Measurements from ENCODE around the gene FAM98B.

Gene FAM98B

DNA sequence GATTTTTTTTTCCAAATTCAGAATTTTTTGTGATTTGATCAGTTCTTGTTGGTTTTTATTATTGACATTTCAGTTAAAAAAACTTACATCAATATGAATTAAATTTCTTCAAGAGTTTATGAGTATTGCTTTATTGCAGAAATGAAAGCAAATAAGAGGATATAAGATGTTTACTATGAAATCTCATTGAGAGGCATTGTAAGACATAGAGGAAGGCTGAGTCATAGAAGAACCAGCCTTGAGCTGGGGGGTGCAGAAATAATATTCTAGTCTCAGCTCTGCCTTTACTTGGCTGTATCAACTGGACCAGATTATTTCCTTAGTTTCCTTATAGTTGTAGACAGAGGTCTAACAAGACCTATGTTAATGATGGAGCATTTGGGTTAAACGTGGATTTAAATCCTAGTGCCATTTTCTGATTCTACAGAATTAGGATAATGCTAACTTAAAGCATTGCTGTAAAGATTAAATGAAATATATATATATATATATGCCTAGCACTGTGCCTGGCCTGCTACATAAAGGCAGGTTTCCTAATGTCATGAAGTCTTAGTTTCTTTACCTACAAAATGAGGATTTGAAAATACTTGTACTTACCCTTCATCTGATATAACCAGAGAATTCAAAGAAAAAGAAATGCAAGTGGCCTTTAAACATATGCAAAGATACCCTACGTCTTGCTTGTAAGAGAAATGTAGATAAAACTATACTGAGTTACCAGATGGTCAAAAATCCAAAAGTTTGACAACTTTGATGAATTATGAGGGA lies 7.3 kb downstream of the FAM98B start:
- Histone ChIP-seq H3K36me3 (no peaks in the 10 kb centered on the region), H3K9me3 (no peaks in the 10 kb centered on the region), H3K27me3 (no peaks in the 10 kb centered on the region), H3K27ac (no peak overlapping the region), H3K4me1 (ENCODE audit: control insufficient read depth in 1 of 2, insufficient read depth in 1 of 2, low read depth in 1 of 2, low read length in 1 of 2) (peaks cover 0 to 3% of the 10 kb centered on the region in 2 experiments), H3K4me3 (ENCODE audit: low read depth in 1 of 2, low read length in 1 of 2) (no peak overlapping the region)
- TF ChIP-seq, protein P1, sequence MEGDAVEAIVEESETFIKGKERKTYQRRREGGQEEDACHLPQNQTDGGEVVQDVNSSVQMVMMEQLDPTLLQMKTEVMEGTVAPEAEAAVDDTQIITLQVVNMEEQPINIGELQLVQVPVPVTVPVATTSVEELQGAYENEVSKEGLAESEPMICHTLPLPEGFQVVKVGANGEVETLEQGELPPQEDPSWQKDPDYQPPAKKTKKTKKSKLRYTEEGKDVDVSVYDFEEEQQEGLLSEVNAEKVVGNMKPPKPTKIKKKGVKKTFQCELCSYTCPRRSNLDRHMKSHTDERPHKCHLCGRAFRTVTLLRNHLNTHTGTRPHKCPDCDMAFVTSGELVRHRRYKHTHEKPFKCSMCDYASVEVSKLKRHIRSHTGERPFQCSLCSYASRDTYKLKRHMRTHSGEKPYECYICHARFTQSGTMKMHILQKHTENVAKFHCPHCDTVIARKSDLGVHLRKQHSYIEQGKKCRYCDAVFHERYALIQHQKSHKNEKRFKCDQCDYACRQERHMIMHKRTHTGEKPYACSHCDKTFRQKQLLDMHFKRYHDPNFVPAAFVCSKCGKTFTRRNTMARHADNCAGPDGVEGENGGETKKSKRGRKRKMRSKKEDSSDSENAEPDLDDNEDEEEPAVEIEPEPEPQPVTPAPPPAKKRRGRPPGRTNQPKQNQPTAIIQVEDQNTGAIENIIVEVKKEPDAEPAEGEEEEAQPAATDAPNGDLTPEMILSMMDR (IDR thresholded peaks at IDR 0.05): no peak

DNA sequence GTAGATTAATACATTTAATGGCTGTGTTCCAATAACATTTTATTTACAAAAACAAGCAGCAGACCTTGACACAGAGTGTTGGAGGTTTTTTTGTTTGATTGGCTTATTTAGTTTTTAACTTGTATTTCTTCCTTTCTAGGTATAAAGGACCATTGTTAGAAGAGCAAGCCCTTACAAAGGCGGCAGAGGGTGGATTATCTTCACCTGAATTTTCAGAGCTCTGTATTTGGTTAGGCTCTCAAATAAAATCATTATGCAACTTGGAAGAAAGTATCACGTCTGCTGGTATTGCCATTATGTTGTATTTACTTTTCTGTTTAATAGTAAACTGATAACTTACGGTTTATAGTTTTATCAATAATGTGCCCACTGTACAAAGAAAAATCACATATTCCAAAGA lies 10.0 kb downstream of the FAM98B start:
- Histone ChIP-seq H3K4me1 (ENCODE audit: control insufficient read depth in 1 of 2, insufficient read depth in 1 of 2, low read depth in 1 of 2, low read length in 1 of 2) (peaks cover 0 to 5% of the 10 kb centered on the region in 2 experiments), H3K4me3 (ENCODE audit: low read depth in 1 of 2, low read length in 1 of 2) (no peak overlapping the region), H3K27ac (no peak overlapping the region), H3K27me3 (no peaks in the 10 kb centered on the region), H3K9me3 (no peaks in the 10 kb centered on the region), H3K36me3 (no peaks in the 10 kb centered on the region)
- TF ChIP-seq, protein P1 (IDR thresholded peaks at IDR 0.05): no peak

DNA sequence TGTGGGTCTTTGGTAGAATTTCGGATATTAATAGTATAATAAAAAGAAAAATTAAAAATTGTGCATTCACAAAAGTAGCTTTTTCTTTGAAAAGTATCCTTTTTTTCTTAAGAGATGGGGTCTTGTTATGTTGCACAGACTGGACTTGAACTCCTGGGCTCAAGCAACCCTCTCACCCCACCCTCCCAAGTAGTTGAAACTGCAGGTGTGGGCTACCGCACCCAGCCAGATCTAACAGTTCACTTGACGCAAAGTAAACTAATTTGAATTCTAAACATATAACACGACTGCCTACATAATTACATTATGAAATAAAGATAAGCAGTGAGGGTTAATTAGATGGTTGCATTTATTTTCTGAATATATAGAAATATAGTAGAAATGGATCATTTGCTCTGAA lies 10.7 kb downstream of the FAM98B start:
- Histone ChIP-seq H3K4me1 (ENCODE audit: control insufficient read depth in 1 of 2, insufficient read depth in 1 of 2, low read depth in 1 of 2, low read length in 1 of 2) (peaks cover 0 to 5% of the 10 kb centered on the region in 2 experiments), H3K9me3 (no peaks in the 10 kb centered on the region), H3K27ac (no peak overlapping the region), H3K36me3 (no peaks in the 10 kb centered on the region), H3K27me3 (no peaks in the 10 kb centered on the region), H3K4me3 (ENCODE audit: low read depth in 1 of 2, low read length in 1 of 2) (no peak overlapping the region)
- TF ChIP-seq, protein P1 (IDR thresholded peaks at IDR 0.05): no peak

DNA sequence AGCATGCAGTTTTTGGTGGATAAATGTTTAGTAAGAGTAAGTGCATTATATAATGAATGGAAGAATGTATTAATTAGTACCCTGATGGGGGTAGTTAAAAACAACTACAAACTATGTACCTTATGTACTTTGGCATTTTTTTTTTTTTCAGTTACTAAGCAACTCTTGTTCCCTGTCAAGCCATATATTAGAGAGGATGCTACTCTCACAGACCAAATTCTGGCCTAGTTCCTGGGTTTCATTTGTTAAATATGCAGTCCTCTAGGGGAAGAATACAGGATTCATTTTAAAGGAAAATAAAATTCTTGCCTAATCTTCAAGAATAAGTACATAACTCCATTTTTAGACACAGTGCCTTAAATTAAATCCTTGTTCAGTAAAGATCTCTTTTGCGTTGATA lies 16.9 kb downstream of the FAM98B start:
- Histone ChIP-seq H3K4me3 (ENCODE audit: low read depth in 1 of 2, low read length in 1 of 2) (no peak overlapping the region), H3K27ac (no peak overlapping the region), H3K27me3 (no peaks in the 10 kb centered on the region), H3K4me1 (ENCODE audit: control insufficient read depth in 1 of 2, insufficient read depth in 1 of 2, low read depth in 1 of 2, low read length in 1 of 2) (peaks cover 0 to 5% of the 10 kb centered on the region in 2 experiments), H3K9me3 (no peaks in the 10 kb centered on the region), H3K36me3 (peaks cover 20% of the 10 kb centered on the region)
- TF ChIP-seq, protein P1 (IDR thresholded peaks at IDR 0.05): no peak

DNA sequence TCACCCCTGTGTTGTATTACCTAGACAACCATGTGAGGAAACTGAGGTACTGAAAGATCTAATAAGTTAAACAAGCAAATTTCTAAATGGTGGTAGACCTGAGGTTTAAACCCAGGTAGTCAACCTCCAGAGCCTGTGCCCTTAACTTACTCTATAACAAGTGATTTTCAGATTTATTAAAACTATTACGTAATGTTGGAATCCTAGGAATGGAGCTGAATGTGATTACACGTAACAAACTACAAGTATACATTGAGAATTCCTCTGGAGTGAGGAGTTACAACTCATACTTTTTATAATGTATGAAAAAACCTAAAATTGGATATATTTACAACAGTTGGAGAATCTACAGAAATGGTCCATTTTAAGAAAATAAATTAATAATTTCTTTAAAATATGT lies 18.0 kb downstream of the FAM98B start:
- no peak overlapping the region for H3K27ac ChIP-seq
- H3K4me3 ChIP-seq (ENCODE audit: low read depth in 1 of 2, low read length in 1 of 2): no peak overlapping the region
- no peaks in the 10 kb centered on the region for H3K9me3 ChIP-seq
- no peaks in the 10 kb centered on the region for H3K27me3 ChIP-seq
- peaks cover 23% of the 10 kb centered on the region for H3K36me3 ChIP-seq
- TF ChIP-seq, protein P1 (IDR thresholded peaks at IDR 0.05): no peak
- H3K4me1 ChIP-seq (ENCODE audit: control insufficient read depth in 1 of 2, insufficient read depth in 1 of 2, low read depth in 1 of 2, low read length in 1 of 2): no peaks in the 10 kb centered on the region

Data from neutrophil (primary cell).